Subcutaneous abdominal adipose tissue (tissue), 5 donors: Measurements from ENCODE around the gene TNFRSF13B.

Experiments
- H3K27ac ChIP-seq: one replicate; pipeline ENCODE4 v1.7.0; 2013; ENCODE audit warnings: low read depth, mild to moderate bottlenecking, inconsistent platforms, low read length, moderate library complexity
- H3K27me3 ChIP-seq, 5 donors: one replicate each; pipeline ENCODE4 v1.7.0; 2013; ENCODE audit warnings: low read length in 5 of 5, inconsistent platforms in 1 of 5; ENCODE audit not compliant: control insufficient read depth in 5 of 5, insufficient read depth in 4 of 5
- H3K36me3 ChIP-seq, 5 donors: one replicate each; pipeline ENCODE4 v1.7.0; 2013; ENCODE audit warnings: low read length in 5 of 5; ENCODE audit not compliant: control insufficient read depth in 5 of 5, insufficient read depth in 5 of 5
- H3K4me1 ChIP-seq, 5 donors: one replicate each; pipeline ENCODE4 v1.7.0; 2013; ENCODE audit warnings: low read length in 5 of 5, mild to moderate bottlenecking in 3 of 5, moderate library complexity in 1 of 5; ENCODE audit not compliant: control insufficient read depth in 5 of 5, insufficient read depth in 5 of 5
- H3K4me3 ChIP-seq, 5 donors: one replicate each; pipeline ENCODE4 v1.7.0; 2013; ENCODE audit warnings: low read length in 5 of 5, low read depth in 1 of 5
- H3K9ac ChIP-seq, 5 donors: one replicate each; pipeline ENCODE4 v1.7.0; 2013; ENCODE audit warnings: low read length in 5 of 5, mild to moderate bottlenecking in 4 of 5, moderate library complexity in 3 of 5
- H3K9me3 ChIP-seq, 5 donors: one replicate each; pipeline ENCODE4 v1.7.0; 2013; ENCODE audit warnings: low read length in 5 of 5; ENCODE audit not compliant: control insufficient read depth in 5 of 5
- donor health status: healthy.
- donor health status: healthy.
- donor health status: healthy.
- donor health status: healthy.
- donor health status: healthy.

The TNFRSF13B gene

GRCh38 chr17:16919663-16920627 is 52.0 kb downstream of the TNFRSF13B start:
- Histone ChIP-seq H3K27ac (no peak overlapping the region), H3K9ac (no peak overlapping the region), H3K27me3 (peaks cover 0 to 3% (median 0%) of the 10 kb centered on the region in 5 donors), H3K9me3 (no peaks in the 10 kb centered on the region), H3K4me1 (no peaks in the 10 kb centered on the region), H3K36me3 (no peaks in the 10 kb centered on the region), H3K4me3 (no peak overlapping the region)

GRCh38 chr17:16918443-16918842 is 53.5 kb downstream of the TNFRSF13B start:
- peaks cover 0 to 3% (median 0%) of the 10 kb centered on the region in 5 donors for H3K27me3 ChIP-seq
- H3K4me3 ChIP-seq: no peak overlapping the region
- H3K4me1 ChIP-seq: no peaks in the 10 kb centered on the region
- no peaks in the 10 kb centered on the region for H3K9me3 ChIP-seq
- no peak overlapping the region for H3K9ac ChIP-seq
- H3K27ac ChIP-seq: no peak overlapping the region
- H3K36me3 ChIP-seq: no peaks in the 10 kb centered on the region

- no peaks in the 10 kb centered on the region for H3K4me1 ChIP-seq
- H3K4me3 ChIP-seq: no peak overlapping the region
- H3K36me3 ChIP-seq: no peaks in the 10 kb centered on the region
- H3K9me3 ChIP-seq: no peaks in the 10 kb centered on the region
- peaks cover 0 to 3% (median 0%) of the 10 kb centered on the region in 5 donors for H3K27me3 ChIP-seq
- no peak overlapping the region for H3K27ac ChIP-seq
- H3K9ac ChIP-seq: no peak overlapping the region
Measured at GRCh38 chr17:16917671-16918394, 54.1 kb downstream of the TNFRSF13B start.

- Histone ChIP-seq H3K9ac (no peak overlapping the region), H3K36me3 (no peaks in the 10 kb centered on the region), H3K9me3 (no peaks in the 10 kb centered on the region), H3K4me1 (no peaks in the 10 kb centered on the region), H3K27ac (no peak overlapping the region), H3K27me3 (peaks cover 0 to 3% (median 0%) of the 10 kb centered on the region in 5 donors), H3K4me3 (no peak overlapping the region)
Measured at GRCh38 chr17:16916557-16916920, 55.4 kb downstream of the TNFRSF13B start.

- H3K36me3 ChIP-seq: no peaks in the 10 kb centered on the region
- H3K27ac ChIP-seq: no peak overlapping the region
- H3K27me3 ChIP-seq: peaks cover 0 to 3% (median 0%) of the 10 kb centered on the region in 5 donors
- peaks cover 0 to 2% (median 0%) of the 10 kb centered on the region in 5 donors for H3K4me1 ChIP-seq
- H3K4me3 ChIP-seq: no peak overlapping the region
- no peak overlapping the region for H3K9ac ChIP-seq
- no peaks in the 10 kb centered on the region for H3K9me3 ChIP-seq
Measured at GRCh38 chr17:16915752-16916556, 56.0 kb downstream of the TNFRSF13B start.

GRCh38 chr17:16913463-16913862 is 58.5 kb downstream of the TNFRSF13B start:
- Histone ChIP-seq H3K9ac (no peak overlapping the region), H3K27me3 (peaks cover 0 to 5% (median 4%) of the 10 kb centered on the region in 5 donors), H3K27ac (no peak overlapping the region)

GRCh38 chr17:16912021-16912962 is 59.6 kb downstream of the TNFRSF13B start:
- H3K27ac ChIP-seq: no peak overlapping the region
- peaks cover 0 to 12% (median 0%) of the 10 kb centered on the region in 5 donors for H3K4me1 ChIP-seq
- no peaks in the 10 kb centered on the region for H3K9me3 ChIP-seq

More at GRCh38 chr17:16913463-16913862, 58.5 kb downstream of the TNFRSF13B start:
- H3K4me1 ChIP-seq: peaks cover 0 to 12% (median 0%) of the 10 kb centered on the region in 5 donors
- no peak overlapping the region for H3K4me3 ChIP-seq
- H3K36me3 ChIP-seq: no peaks in the 10 kb centered on the region
- H3K9me3 ChIP-seq: no peaks in the 10 kb centered on the region

GRCh38 chr17:16911141-16911937 is 60.6 kb downstream of the TNFRSF13B start:
- Histone ChIP-seq H3K9ac (no peak overlapping the region), H3K4me3 (no peak overlapping the region), H3K4me1 (peaks cover 0 to 12% (median 0%) of the 10 kb centered on the region in 5 donors)

More at GRCh38 chr17:16912021-16912962, 59.6 kb downstream of the TNFRSF13B start:
- Histone ChIP-seq H3K4me3 (no peak overlapping the region), H3K36me3 (no peaks in the 10 kb centered on the region), H3K9ac (no peak overlapping the region), H3K27me3 (peaks cover 0 to 7% (median 4%) of the 10 kb centered on the region in 5 donors)

More at GRCh38 chr17:16911141-16911937, 60.6 kb downstream of the TNFRSF13B start:
- Histone ChIP-seq H3K27me3 (peaks cover 0 to 6% (median 4%) of the 10 kb centered on the region in 5 donors), H3K27ac (no peak overlapping the region), H3K36me3 (no peaks in the 10 kb centered on the region), H3K9me3 (no peaks in the 10 kb centered on the region)
